CD4-positive, alpha-beta T cell treated with Interleukin-6 for 4 hours (primary cell): ENCODE results near the gene PEX11G.
A peak's percentile ranks its signal among the peaks of the same experiment; 100 is the strongest.

Experiments
- DNase-seq: peaks from one replicate; pipeline ENCODE4 v3.0.0-alpha.2; 2020; ENCODE audit warnings: mixed read lengths

The PEX11G gene

DNA sequence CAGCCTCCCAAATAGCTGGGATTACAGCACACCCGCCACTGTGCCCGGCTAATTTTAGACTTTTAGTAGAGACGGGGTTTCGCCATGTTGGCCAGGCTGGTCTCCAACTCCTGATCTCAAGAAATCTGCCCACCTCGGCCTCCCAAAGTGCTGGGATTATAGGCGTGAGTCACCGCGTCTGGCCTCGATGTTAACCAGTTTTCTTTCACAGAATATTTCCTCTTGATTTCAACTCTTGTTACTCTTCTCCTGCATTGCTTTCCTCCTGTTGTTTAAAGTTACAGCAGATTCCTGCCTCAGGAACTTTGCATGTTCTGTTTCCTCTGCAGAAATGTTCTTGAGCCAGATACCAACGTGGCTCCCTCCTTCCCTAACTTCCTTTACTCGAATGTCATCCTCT, 3.7 kb upstream of the PEX11G start:
- DNase-seq = no peak

DNA sequence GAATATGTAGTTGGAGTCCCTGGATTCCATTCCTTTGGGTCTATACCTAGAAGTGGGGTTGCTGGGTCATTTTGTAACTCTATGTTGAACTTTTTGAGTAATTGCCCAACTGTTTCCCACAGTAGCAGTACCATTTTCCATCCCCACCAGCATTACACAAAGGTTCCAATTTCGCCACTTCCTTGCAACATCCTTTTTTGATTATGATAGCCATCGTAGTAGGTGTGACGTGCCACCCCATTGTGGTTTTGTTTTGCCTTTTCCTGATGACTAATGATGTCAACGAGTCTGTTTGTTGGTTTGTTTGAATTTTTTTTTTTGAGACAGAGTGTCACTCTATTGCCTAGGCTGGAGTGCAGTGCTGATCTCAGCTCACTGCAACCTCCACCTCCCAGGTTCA, 3.3 kb upstream of the PEX11G start:
- peak; percentile 21 for DNase-seq

GRCh38 chr19:7489609-7490044, 792 bp upstream of the PEX11G start:
- no peak for DNase-seq

DNA sequence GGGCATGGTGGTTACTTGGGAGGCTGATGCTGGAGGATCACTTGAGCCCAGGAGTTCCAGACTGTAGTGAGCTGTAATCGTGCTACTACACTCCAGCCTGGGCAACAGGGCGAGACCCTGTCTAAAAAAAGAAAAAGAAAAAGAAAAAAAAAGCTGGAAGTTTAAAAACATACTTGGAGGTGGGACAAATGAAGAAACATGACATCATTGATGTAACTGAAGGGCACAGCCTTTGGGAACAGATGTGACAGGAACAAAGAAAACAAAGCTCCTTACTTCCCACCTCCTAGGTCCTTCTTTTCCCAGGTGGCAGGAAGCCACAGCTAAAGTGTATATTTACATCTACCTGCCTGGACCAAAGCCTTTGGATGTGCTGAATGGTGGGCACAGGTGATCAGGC, 1.9 kb downstream of the PEX11G start:
- DNase-seq = no peak

- DNase-seq = no peak
These were observed 5.1 kb downstream of the PEX11G start for GRCh38 chr19:7483720-7484201.

DNA sequence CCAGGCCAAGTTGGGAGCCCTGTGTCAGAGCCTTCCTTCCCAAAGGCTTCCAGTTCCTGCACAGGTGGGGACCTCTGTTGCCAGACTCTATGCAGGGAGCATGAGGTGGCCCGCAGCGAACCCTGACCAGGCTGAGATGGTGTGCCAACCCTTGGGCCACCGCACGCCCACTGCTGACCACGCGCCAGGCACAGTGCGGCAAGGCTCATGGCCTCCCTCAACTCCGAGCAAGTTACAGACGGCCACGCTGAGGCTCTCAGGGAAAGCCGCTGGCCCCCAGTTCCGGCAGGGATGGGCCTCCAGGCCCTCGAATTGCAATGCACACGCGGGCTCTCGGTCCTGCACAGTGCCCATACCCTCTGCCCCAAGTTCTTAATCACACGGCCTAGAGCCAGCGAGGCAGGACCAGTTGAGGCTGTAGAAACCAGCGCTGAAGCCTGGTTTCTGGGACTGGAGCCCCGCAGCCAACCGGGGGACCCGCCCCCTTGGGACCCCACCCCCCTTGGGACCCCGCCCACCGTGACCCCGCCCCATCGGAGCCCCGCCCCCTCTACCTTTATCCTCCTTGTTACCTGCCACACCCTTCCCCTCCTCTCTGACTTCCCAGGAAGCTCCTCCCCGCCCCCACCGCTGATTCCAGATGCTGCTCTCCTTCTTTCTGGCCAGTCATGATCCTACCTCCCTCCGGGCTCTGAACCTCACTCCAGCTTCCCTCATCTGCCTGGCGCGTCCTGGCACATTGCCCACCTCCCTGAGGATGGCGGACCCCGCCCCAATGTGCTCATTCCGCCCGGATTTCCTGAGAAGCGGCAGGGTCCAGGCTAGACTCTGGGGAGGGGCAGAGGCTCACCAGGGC, 6.0 kb downstream of the PEX11G start:
- no peak for DNase-seq

DNA sequence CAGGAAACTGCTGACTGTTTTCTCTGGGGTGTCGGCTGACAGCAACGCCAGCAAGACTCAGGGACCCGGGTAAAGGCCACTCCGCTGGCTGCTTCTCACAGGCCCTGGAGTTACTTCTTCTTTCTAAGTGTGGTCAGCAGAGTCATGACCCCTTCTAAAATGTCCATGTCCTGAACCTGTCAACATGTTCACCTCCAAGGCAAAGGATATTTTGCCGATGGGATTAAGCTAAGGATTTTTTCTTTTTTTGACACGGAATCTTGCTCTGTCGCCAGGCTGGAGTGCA, 7.9 kb downstream of the PEX11G start:
- DNase-seq = no peak

- no peak for DNase-seq
These were observed 8.4 kb downstream of the PEX11G start for GRCh38 chr19:7480222-7480969.

GRCh38 chr19:7478843-7479227, 10.0 kb downstream of the PEX11G start:
- DNase-seq = no peak

DNA sequence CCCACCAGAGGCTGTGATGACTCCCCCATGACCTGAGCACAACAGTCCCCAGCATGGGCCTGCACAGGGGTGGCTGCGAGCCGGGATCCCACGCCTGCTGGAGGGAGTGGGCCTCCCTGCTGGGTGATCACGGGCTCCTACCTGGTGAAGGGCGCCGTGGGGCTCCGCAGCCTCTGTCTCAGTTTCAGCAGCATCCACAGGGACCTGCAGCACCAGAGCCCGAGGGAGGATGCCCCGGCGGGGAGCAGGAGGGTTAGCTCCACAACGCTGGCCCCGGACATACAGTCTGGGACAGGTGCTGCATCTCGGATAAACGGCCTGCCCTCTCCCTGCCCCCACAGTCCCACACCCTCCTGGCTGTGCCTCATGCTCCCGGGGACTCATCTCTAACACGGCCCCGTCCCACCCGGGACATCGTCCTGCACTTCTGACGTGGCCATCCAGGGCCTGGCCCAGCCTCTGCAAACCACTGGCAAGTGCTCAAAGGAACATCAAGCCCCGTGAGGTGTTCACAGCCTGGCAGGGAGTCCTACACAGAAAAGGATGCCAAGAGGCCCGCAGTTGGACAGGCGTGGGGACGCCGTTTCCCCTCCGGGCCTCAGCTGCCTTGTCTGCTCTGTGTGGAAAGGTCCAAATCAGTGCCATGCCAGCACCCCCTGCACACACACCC, 10.5 kb downstream of the PEX11G start:
- no peak for DNase-seq

DNA sequence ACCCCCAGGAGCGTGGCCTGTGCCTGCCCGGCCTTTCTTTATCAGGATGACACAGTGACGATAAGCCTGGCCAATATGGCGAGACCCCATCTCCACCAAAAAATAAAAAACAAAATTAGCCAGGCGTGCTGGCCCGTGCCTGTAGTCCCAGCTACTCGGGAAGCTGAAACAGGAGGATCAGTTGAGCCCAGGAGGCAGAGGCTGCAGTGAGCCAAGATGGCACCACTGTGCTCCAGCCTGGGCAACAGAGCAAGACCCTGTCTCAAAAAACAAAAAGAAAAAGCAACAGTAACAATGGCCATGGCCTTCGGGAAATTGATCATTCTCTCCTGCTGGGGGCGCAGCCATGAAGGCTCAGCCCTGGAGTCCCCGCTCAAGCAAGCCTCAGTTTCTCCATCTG, 11.1 kb downstream of the PEX11G start:
- DNase-seq = no peak

DNA sequence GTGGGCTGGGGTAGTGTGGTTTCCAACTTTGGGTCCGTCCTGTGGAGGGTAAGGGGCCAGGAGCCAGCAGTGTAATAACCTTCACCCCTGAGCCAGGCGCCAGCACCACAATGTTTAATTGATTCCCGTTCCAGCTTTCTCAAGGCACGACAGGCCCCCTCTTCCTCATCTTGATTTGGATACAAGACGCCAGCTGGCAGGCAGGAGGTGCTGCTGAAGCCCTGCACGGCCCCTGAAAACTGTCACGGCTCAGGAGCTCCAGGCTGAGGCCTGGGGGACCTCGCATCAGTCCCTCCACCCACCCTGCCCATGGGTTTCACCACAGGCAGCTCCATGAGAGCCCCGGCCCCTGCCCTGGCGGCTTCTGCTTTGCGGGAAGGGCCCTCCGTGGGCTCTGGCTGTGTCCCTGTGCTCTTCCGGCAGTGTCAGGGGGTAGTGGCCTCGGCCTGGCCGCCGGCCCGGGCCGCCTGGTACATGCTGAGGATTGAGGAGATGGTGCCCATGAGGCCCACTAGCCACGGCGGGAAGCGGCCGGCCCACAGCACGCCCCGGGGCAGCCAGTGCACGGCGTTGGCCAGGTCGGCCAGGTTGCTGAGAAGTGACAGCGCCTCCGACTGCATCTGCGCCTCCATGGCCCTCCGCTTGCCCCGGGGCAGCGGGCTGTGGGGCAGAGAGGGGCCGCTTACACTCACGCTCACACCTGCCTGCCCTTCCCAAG, 11.9 kb downstream of the PEX11G start:
- DNase-seq = no peak

GRCh38 chr19:7476241-7476640, 12.6 kb downstream of the PEX11G start:
- DNase-seq = no peak

DNA sequence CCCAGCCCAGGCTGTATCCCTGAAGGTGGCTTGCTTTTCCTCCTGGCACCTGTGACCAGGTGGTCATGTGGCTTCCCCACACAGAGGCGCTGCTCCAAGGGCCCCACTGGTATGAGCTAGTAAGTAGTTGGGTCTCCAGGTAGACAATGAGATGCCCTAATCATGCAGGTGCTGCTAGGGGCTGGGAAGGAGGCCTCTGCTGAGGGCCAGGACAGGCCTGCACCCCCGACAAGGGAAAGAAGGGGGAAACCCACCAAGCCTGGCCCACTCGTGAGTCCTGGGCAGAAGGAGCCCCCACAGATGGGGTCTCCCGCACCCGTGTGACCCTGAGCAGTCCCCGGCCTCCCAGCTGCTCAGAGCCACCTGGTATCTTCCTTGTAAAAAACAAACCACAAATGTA, 13.2 kb downstream of the PEX11G start:
- DNase-seq = no peak

DNA sequence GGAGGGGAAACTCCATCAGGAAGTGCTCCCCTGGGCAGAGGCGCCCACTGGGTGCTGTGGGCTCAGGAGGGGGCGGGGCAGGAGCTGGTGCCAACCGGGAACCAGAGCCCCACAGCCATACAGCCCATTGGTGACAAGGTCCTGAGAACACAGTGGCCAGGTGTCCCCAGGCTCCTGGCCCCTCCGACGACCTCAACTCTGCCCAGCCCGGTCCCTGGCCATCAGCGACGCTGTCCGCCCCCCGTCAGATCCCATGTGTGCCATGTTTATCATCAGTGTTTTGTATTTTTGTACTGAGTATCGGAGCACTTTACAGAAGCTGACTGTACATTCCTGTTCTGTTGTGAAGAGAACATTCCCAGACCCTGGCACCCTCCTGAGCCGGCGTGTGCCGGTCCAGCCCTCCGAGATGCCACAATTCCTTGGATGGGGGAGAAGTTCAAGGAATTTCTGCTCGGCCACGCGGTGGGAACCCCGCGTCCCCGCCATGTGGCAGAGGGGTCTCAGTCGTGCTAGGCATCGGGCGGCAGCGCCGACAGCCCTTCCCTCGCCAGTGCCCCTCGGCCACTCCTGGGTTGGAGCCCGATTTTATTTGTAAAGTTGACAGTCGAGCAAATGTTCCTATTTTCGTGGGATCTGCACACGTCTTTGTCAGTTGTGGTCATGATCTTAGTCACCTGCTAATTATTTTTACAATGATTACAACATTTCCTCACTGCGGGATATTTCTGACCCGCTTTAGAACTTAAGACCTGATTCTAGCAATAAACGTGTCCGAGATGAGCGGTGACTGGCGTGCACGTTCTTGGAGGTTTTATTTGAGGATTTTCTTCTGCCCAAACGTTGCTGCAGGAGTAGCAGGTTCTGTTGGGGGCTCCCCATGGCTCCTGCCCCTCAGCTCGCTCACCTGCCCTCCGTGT, 16.9 kb downstream of the PEX11G start:
- DNase-seq = no peak

DNA sequence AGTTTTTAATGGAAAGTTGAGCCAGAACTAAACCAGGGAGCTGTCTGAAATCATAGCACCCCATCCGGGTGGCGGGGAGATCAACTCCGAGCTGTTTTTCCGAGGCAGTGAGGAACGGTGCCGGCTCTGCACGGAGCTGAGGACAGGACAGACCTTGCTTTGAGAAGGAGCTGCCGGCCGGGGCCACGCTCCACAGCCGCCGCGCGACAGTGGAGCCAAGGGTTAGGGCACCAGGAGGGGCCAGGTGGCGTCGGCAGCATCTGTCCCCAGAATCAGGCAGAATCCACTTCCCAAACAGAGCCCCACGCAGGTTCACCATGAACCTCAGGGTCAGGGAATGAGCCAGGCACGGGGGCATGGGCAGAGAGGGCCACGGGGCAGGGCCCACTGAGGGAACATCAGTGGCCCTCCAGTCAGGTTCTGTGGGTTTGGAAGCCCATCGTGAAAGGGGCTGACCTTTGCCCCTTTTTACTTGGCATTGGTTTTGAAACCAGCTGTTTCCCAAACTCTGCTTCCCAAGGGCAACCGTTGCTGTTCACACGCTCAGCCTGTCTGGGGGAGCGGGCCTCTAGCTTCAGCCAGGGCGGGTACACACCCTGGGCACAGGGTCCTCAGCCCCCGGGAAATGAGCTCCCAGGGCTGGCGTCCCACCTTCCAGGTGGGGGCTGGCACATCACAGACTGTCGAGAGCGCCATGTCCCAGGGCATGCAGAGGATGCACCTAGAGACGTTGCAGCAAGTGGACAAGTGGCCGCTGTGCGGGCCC, 18.1 kb downstream of the PEX11G start:
- no peak for DNase-seq

GRCh38 chr19:7469669-7470285, 19.1 kb downstream of the PEX11G start:
- DNase-seq = no peak

DNA sequence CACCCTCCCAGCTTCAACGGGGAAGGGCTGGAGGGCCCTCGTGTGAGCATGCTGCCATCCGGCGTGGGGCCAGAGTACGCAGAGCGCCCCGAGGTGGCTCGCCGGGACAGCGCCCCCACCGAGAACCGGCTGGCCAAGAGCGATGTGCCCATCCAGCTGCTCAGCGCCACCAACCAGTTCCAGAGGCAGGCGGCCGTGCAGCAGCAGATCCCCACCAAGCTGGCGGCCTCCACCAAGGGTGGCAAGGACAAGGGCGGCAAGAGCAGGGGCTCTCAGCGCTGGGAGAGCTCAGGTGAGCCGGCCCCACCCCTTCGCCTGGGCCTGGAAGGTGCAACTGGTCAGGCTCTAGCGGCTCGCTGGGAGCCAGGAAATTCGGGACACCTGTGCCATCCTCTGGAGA, 20.0 kb downstream of the PEX11G start:
- no peak for DNase-seq

DNA sequence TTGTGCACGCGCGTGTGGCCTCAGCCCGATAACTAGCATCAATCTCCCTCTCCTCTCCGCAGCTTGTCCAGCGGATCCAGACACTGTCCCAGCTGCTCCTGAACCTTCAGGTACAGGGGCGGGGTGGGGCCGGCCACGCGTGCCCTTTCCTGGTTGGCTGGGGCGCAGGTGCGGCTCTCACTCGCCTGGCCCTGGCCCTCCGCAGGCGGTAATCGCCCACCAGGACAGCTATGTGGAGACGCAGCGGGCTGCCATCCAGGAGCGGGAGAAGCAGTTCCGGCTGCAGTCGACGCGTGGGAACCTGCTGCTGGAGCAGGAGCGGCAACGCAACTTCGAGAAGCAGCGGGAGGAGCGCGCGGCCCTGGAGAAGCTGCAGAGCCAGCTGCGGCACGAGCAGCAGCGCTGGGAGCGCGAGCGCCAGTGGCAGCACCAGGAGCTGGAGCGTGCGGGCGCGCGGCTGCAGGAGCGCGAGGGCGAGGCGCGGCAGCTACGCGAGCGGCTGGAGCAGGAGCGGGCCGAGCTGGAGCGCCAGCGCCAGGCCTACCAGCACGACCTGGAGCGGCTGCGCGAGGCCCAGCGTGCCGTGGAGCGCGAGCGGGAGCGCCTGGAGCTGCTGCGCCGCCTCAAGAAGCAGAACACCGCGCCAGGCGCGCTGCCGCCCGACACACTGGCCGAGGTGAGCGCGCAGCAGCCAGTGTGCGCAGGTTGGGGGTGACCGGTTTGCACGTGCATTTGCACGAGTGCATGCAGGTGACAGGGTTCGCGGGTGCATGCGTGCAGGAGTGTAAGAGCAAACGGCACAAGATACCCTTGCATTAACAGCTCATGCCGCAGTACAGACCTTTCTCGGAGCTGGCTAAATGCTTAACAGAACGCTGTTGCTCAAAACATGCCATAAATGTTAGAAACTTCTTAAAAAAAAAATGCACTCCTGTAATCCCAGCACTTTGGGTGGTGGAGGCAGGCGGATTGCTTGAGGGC, 21.5 kb downstream of the PEX11G start:
- no peak for DNase-seq
